CD4-positive, alpha-beta T cell treated with Interferon alpha-2 for 1 hour (primary cell): Measurements from ENCODE around the gene APBA1.
A peak's percentile ranks its signal among the peaks of the same experiment; 100 is the strongest.
"Not testable (repeated sequence)": the region's sequence is repeated elsewhere in the genome, so short reads cannot be mapped to it uniquely, and the experiment has no call there.

ENCODE experiments used
- DNase-seq, 2 donors: peaks; one replicate each; pipeline ENCODE4 v3.0.0-alpha.2; 2020 to 2022

APBA1 gene

DNA sequence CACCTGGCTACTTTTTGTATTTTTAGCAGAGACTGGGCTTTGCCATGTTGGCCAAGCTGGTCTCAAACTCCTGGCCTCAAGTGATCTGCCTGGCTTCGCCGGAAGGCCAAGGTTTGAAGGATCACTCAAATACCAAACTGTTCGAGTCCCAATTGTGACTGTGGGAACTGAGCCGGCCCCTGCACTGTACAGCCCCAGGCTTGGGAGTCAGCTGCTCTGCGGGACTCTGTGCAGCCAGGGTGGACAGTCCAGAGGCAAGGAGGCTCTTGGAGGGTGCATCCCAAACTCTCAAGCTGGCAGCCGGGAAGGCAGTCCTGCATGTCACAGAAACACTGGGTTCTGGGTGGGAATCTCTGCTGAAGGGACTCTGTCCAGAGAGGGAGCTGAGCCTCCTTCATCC, 238.2 kb downstream of the APBA1 start:
- no peak for DNase-seq

DNA sequence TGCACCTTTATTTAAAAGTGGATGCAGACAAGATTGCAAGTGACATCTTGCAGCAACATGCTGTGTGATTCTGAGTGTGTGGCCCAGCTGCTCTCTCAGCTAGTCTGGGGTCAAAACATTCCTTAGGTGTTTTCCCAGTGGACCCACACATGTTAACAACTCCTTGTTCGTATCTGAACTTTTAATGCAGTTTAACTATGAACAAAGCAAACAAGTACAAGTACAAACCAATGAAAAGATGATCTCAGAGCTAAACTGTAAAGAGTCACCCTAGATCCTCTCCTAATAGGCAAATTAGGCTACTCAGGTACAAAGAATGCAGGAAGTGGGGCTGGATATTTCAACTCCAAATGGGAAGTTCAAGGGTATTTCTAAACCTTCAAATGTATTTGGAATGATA, 238.8 kb downstream of the APBA1 start:
- no peak for DNase-seq

DNA sequence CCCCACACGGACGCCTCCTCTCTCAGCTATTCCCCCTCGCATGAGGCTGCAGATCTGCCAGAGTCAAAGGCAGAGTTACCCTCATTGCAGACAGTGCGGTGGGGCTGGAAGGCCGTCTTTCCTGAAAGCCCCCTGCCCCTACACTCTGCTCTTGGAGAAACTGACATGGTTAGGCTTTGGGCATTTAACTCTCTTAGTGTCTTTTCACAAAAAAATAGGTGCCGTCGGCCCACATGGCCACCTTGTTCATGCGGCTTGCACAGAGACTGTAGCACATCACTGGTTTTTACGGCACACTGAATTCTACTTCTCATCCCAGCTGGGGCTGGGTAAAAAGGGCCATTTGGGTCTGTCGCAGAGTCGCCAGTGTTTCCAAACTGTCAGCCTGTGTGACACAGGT, 239.5 kb downstream of the APBA1 start:
- DNase-seq = no peak

GRCh38 chr9:69431777-69432176, 240.4 kb downstream of the APBA1 start:
- DNase-seq = no peak

DNA sequence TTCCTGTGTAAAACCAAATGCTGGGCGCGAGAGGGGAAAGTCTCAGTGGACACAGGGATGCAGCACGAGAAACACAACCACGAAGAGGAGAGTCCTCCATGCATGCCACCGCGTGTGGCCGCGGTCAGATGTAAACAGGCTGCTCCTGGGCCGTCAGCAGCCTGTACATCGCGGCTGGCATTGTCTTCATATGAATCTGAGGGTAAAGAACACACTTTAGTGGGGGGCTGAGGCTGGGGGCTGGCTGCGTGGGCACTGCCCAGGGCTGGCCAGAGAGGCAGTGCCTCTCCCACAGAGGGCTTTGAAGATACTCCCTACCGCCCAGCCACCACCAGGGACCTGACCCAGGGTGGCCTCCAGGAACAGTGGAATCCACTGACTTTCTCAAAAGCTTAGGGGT, 241.0 kb downstream of the APBA1 start:
- no peak for DNase-seq

- DNase-seq = no peak
Observed at GRCh38 chr9:69430206-69430605, 242.0 kb downstream of the APBA1 start.

GRCh38 chr9:69429281-69429680, 242.9 kb downstream of the APBA1 start:
- DNase-seq = no peak

DNA sequence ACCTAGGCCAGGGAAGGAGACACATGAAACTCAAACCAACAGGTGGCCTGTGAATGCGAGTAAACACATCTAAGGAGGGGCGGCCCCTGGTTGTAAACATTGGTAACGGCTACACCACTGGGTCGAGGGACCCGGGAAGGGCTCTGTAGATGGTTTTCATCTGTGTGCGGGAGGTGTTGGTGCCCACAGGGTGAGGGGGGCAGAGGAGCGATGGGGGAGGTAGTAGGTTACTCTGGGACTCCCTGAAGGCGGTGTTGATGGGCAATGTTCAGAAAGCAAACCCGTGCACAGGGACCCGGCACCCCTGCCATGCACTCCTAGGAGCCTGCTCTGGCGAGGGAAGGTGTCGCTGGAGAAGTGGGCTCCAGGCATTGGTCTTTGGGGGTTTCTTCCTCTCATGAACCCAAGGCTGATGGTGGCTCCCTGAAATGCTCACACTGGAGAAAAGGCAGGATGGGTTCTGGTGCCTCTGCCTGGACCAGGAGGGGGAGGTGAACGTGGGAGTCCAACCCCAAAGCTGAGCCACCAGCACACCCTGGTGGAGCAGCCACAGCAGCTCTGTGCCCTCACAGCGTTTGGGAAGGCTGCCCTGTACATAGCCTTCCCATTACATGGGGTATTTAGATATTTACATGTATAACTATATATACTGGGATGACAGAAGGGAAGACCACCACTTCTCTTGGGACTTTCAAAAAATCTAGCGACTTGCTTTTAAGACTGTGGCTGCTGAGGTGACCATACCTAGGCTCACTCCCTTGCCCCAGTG, 244.0 kb downstream of the APBA1 start:
- DNase-seq = no peak

GRCh38 chr9:69427286-69427685, 244.9 kb downstream of the APBA1 start:
- no peak for DNase-seq

DNA sequence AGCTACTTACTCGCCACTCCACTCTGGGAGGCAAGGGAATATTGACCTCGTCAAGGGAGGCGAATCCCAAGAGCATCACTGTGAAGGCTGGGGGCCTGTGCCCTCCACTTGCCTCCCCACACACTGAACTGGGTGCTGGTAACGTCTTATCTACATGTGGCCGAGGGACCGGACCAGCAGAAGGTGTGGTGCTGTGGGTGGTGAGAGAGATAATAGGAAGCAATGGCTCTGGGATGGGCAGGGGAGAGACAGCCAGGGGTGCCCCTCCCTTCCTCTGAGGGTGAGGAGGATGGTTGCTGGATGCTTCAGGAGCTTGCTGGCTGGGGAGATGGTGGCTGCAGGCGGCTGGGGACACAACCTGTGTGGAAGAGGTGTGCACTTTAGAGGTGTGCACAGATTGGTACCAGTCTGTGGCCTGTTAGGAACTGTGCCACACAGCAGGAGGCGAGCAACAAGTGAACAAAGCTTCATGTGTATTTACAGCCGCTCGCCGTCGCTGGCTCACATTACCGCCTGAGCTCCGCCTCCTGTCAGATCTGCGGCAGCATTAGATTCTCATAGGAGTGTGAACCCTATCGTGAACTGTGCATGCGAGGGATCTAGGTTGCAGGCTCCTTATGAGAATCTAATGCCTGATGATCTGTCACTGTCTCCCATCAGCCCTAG, 246.9 kb downstream of the APBA1 start:
- no peak for DNase-seq

DNA sequence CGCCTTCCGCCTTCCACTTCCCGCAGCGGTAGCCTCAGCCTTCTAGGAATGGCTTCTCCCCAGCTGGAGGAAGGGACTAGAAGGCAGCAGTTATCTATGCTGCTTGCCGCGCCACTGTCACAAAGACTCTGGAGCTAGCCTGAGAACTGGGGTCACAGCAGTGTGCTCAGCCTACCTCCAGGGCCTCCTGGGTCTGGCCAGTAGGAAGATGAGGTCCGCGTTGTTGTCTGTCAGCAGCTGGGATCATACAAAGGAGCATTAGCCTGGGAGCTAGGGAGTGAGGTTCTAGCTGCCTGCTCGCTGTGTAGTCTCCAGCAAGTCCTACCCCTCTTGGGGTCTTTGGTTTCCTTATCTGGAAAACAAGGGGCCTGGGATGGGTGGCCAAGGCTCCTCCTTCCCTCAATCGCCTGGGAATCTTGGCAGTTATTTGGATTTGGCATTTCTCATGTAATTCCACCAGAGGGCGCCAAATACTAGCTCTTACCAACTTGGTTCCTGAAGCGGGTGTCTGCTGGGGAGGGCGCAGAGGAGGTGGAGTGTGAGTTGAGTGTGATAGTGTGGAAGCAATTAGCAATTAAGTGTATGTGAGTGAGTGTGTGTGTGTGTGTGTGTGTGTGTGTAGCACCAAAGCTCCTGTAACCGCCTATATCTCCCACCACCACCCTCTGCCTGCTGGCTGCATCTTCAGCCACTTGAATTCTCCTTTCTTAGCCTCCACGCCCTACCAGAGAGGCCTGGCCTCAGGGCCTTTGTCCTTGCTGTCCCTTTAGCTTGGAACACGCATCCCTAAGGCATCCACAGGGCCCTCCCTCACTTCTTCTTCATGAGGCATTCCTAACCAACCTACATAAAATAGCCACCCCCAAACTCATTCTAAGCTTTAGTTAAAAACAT, 250.0 kb downstream of the APBA1 start:
- DNase-seq = peak; percentile 44 to 57

- DNase-seq = no peak
Observed at GRCh38 chr9:69420611-69421270, 251.4 kb downstream of the APBA1 start.

GRCh38 chr9:69412741-69413150, 259.4 kb downstream of the APBA1 start:
- no peak for DNase-seq

- no peak for DNase-seq
Observed at GRCh38 chr9:69411931-69412740, 260.0 kb downstream of the APBA1 start.

GRCh38 chr9:69411246-69411645, 260.9 kb downstream of the APBA1 start:
- DNase-seq = no peak

- not testable (repeated sequence) for DNase-seq
Observed at GRCh38 chr9:69409936-69410335, 262.2 kb downstream of the APBA1 start.

DNA sequence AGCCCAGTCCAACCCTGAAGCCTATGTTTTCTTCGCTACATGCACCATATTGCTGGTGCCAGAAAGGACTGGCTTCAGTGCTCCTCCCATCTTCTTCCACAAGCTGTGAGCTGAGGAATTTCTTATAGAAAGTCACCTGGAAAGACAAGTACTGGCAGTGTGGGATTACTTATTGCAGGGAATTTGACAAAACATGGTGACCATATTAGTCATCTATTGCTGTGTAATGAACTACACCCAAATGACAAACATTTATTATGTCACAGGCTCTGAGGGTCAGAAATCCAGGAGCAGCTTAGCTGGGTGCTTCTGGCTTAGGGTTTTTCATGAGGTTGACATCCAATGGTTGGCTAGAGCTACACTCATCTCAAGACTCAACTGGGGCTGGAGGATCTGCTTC, 271.7 kb downstream of the APBA1 start:
- DNase-seq = no peak

DNA sequence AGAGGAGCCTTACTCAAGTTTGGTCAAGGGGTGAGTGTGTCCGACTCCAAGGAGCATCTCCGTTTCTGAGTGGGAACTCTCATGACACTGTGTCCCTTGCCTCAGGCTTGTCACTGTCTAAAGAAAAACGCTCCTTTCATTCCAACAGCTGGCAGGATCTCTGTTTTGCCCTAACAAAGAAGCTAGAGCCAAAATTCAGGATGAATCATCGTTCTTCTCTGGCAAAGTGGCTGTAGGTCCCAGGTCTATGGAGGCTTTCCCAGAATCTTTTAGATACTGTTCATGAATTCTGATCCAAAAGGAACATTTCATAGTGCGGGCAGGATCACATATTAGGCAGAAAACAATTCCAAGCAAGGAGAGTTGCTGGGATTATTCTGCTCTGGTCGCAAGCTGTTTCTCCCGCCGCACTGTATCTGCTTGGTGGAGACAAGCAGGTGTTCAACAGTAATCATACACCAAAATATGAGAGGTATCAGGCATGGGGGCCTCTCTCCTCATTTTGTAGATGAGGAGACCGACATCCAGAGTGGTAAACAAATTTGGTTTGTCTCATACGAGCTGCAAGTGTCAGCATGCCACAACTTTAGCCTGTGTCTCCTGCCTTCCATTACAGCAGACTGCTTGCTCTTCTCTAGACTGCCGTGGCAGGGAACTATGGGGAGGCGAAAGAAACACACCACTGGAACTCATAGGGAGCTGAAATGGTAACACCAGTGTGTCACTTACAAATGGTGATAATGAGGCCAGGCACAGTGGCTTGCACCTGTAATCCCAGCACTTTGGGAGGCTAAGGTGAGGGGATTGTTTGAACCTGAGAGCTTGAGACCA, 274.6 kb downstream of the APBA1 start:
- DNase-seq = no peak

- DNase-seq = no peak
Observed at GRCh38 chr9:69396759-69397158, 275.4 kb downstream of the APBA1 start.

DNA sequence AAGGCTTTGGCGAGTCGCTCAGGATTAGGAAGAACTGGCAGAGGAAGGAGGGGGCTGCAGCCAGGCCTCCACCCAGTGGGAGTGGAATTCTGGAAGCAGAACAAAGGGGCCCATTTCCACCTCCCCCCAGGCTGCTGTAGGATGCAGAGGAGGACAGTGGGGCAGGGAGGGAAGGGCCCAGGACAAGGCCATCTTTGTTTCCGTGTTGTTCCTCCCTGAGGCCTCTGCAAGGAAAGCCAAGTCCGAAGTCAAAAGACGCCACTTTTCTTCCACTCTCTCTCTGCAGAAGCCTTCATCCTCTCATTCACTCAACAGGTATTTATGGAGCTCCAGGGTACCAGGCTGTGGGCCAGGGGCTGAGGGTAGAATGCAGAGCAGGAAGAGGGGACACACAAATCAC, 276.5 kb downstream of the APBA1 start:
- DNase-seq = no peak

- DNase-seq = no peak
Observed at GRCh38 chr9:69393425-69393824, 278.7 kb downstream of the APBA1 start.
